Suppressor macrophage (primary cell): ENCODE data around the gene ZBTB21.

Experiments used
- DNase-seq, 4 experiments: peaks; one replicate each; pipeline ENCODE4 v3.0.0-alpha.2; 2020 to 2022

ZBTB21 gene

GRCh38 chr21:42039911-42040351 lies 29.8 kb upstream of the ZBTB21 start:
- DNase-seq: no peak

GRCh38 chr21:42039470-42039901 lies 29.3 kb upstream of the ZBTB21 start:
- DNase-seq: peak in 3 of 4 experiments; percentile 13 to 15 (median 14)

DNA sequence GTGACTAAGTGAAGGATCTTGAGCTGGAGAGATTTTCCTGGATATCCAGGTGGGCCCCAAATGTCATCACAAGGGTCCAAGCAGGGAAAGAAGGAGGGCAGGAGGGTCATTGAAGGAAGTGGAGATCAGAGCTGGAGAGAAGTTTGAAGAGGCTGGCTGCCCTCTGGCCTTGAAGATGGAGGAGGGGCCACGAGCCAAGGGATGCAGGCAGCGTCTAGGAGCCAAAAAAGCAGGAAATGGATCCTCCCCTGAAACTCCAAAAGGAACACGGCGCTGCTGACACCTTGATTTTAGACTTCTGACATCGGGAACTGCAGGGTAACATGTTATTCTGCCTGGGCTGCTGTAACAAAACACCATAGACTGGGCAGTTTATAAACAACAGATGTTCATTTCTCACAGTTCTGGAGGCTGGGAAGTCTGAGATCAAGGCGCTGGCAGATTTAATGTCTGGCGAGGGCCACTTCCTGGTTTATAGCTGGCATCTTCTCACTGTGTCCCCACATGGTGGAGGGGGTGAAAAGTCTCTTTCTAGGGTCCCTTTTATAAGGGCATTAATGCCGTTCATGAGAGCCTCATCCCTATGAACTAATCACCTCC lies 28.8 kb upstream of the ZBTB21 start:
- no peak for DNase-seq

DNA sequence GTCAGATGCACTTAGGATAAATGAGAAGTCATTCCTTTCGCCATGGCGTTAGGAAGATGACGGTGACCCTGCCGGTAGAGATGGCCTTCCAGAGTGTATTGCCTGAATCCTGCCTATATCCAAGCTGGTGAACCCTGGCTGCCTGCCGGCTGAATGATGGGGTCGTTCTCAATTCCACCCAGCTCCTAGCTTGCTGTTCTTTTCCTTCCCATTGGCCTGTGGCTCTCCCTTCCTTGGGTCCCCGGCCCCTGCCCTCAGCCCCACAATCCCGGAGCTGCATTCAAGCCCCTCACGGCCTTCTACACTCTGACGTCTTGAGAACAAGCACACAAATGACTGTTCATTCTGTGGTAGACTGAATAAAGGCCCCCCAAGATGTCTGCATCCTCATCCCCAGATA lies 28.2 kb upstream of the ZBTB21 start:
- no peak for DNase-seq

DNA sequence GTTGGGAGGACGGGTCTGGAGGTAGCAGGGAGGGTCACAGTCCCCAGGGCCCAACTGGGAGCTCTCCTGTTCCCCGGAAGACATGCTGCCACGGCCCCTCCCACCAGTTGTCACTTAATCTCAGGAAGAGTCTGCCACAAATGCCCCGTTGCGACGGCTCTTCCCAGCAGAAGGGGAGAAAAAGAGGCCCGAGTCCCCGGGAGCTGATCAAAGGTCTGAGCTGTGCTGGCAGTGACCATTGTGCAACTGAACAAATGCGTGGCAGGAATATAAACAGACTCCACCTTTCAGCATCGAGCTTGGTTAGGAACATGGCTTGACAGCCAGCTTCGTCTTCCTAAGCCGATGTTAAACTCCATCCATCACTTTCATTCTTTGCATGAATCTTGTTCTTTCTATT lies 27.8 kb upstream of the ZBTB21 start:
- no peak for DNase-seq

DNA sequence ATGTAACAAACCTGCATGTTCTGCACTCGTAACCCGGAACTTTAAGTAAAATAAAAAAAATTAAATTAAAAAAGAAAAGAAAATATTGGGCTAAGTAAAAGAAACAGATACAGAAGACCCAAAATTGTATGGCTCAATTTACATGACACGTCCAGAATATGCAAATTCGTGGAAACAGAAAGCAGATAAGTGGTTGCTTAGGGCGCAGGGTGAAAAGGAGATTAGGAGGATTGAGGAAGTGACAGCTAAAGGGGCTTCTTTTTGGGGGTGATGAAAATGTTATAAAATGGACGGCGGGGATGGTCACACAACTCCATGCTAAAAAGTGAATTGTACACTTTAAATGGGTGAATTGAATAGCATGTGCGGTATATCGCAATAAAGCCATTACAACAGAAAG lies 27.4 kb upstream of the ZBTB21 start:
- DNase-seq: no peak

DNA sequence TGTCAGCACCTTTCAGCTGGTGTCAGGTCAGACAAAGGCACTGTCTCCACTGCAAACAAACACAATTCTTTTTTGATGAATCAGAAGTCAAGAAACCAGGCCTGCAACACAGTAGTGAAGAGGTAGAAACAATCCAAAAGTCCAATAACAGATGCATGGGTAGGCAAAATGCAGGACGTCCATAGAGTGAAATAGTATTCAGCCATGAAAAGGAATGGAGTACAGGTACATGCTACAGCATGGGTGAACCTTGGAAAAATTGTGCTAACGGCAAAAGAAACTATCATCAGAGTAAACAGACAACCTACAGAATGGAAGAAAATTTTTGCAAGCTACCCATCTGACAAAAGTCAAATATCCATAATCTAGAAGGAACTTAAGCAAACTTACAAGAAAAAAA lies 26.2 kb upstream of the ZBTB21 start:
- no peak for DNase-seq

DNA sequence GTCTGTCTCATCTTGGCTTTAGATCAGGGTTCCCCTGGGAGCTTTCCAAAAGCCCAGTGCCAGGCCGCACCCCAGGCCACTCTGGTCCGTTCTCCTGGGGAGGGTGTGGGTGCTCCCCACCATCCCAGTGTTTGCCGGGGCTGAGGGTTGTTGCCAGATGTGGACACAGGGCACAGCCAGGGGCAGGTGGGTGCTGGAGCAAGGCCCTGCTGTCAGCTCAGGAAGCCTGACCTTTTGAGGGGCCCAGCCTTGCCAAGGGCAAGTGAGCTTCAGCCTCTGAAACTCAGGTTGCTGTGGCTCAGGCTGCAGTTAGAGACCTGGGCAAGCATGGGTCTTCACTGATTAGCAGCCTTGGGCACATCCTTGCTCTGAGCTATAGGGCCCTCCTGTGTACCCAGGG lies 22.8 kb upstream of the ZBTB21 start:
- no peak for DNase-seq

DNA sequence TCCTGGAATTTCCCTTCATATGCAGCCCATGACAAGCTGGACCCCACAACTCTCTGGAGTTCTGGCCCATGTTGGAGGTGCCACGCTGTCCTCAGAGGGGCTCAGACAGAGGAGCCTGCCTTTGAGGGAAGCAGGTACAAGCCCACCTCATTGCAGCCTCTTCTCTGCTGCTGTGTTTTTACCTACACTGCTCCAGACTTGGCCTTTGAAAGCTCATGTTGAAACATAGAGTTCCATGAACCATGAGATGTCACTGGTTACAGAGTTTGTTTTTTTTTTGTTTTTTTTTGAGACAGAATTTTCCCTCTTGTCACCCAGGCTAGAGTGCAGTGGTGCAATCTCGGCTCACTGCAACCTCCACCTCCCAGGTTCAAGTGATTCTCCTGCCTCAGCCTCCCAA lies 22.1 kb upstream of the ZBTB21 start:
- DNase-seq: no peak

DNA sequence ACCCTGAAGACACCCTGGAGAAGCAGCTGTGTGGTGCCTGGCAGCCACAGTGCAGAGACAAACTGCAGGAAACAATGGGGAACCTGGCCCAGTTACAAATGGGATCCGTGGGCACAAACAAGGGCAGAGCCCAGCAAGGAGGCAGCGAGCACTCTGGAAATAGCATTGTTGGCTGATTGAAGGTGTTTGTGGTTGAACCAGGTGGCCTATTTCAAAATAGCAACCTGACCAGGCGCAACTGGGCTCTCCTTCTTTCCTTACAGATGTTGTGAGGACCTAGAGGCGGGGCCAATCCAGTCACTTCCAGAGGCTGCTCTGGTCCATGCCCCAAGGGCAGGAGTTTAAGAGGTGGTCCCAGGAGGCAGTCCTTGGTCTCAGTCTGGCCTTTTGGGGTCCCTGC lies 21.7 kb upstream of the ZBTB21 start:
- no peak for DNase-seq

- DNase-seq: no peak
Measured at GRCh38 chr21:42031241-42031640, 21.1 kb upstream of the ZBTB21 start.

- peak; percentile 43 to 79 (median 62) for DNase-seq
Measured at GRCh38 chr21:42030311-42030710, 20.2 kb upstream of the ZBTB21 start.

GRCh38 chr21:42028766-42029425 lies 18.7 kb upstream of the ZBTB21 start:
- DNase-seq: no peak

- peak in 3 of 4 experiments; percentile 13 to 42 (median 26) for DNase-seq
Measured at GRCh38 chr21:42027822-42028765, 17.9 kb upstream of the ZBTB21 start.

DNA sequence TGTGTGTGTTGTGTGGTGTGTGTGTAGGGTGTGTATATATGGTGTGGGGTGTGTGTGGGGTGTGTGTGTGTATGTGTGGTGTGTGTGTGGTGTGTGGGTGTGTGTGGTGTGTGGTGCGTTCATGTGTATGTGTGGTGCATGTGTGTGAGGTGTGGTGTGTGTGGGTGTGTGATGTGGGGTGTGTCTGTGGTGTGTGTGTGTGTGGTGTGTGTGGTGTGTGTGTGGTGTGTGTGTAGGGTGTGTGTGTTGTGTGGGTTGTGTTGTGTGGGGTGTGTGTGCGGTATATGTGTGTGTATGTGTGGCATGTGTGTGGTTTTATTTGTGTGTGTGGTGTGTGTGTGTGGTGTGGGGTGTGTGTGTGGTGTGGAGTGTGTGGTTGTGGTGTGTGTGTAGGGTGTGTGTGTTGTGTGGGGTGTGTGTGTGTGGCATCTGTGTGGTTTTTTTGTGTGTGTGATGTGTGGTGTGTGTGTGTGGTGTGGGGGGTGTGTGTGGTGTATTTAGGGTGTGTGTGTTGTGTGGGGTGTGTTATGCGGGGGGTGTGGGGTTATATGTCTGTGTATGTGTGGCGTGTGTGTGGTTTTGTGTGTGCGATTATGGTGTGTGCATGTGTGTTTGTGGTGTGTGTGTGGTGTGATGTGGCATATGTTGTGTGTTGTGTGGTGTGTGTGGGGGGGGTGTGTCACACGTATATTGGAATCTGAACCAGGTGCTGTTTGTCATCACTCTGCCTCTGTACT lies 17.1 kb upstream of the ZBTB21 start:
- DNase-seq: no peak

- DNase-seq: no peak
Measured at GRCh38 chr21:42026082-42026435, 15.9 kb upstream of the ZBTB21 start.

- no peak for DNase-seq
Measured at GRCh38 chr21:42025376-42026081, 15.4 kb upstream of the ZBTB21 start.

GRCh38 chr21:42022906-42023305 lies 12.7 kb upstream of the ZBTB21 start:
- DNase-seq: no peak

DNA sequence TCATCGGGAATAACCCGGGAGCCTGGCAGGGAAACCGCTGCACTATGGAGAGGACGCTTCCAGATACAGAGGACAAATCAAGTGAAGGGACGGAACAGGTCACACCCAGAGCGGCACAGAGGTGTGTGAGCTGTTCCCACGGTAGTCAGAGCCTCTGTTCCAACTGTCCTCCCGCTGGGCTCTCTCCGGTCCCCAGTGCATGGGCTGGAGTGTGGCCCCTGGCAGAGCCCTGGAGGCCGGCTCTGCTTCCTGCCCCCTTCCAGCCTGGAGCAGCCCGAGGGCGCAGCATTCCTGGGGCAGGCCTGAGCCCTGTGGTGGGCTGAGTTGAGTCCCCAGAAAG lies 11.9 kb upstream of the ZBTB21 start:
- no peak for DNase-seq

DNA sequence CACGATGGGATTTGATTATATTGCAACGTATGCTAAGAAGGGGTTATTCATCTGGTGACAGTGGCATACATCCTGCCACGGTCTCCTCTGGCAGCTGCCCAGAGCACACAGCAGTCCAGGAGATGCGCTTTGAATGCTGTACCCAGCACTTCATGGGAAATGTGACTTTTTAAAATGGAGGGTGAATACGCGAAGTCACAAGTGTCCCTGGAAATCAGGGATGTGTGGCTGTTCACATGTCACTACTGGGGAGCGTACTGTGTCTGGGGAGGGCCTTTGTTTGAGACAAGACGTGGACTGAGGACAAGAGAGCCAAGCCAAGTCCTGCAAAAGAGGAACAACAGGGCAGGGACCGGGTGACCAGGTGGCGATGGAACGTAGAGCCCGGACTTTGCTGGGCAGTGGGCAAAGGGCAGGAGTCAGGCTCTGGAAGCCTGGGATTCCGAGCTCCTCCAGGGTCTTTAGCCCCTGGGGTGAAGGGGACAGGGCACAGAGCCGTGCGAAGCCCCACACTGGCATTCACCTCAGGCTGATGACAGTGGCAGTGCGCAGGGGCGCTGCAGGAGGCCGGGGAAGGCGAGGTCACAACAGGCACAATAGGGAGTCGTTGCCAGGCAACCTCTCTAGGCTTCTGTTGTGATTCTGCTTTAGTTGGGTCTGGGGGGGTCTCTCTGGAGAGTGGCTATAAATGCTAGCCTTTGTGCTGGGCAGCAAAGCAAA lies 11.4 kb upstream of the ZBTB21 start:
- no peak for DNase-seq

DNA sequence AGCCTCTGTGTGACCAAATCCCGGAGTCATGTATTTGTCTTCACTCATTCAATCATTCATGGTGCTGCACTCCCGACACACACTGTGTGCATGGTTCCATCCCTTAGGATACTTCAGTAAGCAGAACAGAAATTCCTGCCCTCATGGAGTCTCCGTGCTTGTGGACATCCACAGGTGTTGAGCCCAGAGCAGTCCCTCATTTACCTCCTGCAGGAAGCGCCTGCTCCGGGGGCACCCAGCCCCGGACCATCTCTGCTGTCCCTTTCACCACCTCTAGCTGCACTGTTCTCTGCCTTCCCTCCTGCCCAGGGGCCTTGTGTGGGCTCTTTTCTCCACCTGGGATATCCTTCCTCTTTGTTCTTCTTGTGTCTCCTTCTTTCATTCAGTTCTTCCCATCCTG lies 9.5 kb upstream of the ZBTB21 start:
- no peak for DNase-seq
